HG02763 (cell line): ENCODE data around the gene USP17L11.
"Not testable (repeated sequence)": the region's sequence is repeated elsewhere in the genome, so short reads cannot be mapped to it uniquely, and the experiment has no call there.

Experiments
- ATAC-seq: cut with Tn5 transposase; IDR thresholded peaks from one replicate; pipeline ENCODE4 v1.9.1; 2021; ENCODE audit warnings: mild to moderate bottlenecking, moderate library complexity; ENCODE audit not compliant: unreplicated experiment

USP17L11 gene

GRCh38 chr4:9215105-9215504 is at the start of gene USP17L11:
Gene USP17L11, plus strand, starts transcription at chr4:9215405. Its CDS starts 0 bp downstream, at chr4:9215405.
- ATAC-seq, result not testable (repeated sequence)

- ATAC-seq, result not testable (repeated sequence)
These were observed 49.2 kb upstream of the USP17L11 start for GRCh38 chr4:9165990-9166389.

- not testable (repeated sequence) for ATAC-seq
These were observed 45.3 kb upstream of the USP17L11 start, which contains the start of gene FAM90A26 for GRCh38 chr4:9169791-9170459. Gene FAM90A26, plus strand, starts transcription at chr4:9170409. Its CDS starts 2,764 bp downstream, at chr4:9173173.

- ATAC-seq, result not testable (repeated sequence)
These were observed 4.8 kb upstream of the USP17L11 start, which contains the start of gene USP17L10 for GRCh38 chr4:9210357-9210756. Gene USP17L10, plus strand, starts transcription at chr4:9210657. Its CDS starts 0 bp downstream, at chr4:9210657.

- ATAC-seq, result not testable (repeated sequence)
These were observed 504 bp upstream of the USP17L11 start for GRCh38 chr4:9214701-9215100.

GRCh38 chr4:9219852-9220251 is 4.6 kb downstream of the USP17L11 start, which contains the start of gene USP17L12:
Gene USP17L12, plus strand, starts transcription at chr4:9220152. Its CDS starts 0 bp downstream, at chr4:9220152.
- ATAC-seq, result not testable (repeated sequence)

- not testable (repeated sequence) for ATAC-seq
These were observed 9.4 kb downstream of the USP17L11 start, which contains the start of gene USP17L13 for GRCh38 chr4:9224596-9224995. Gene USP17L13, plus strand, starts transcription at chr4:9224896. Its CDS starts 0 bp downstream, at chr4:9224896.

- ATAC-seq, result not testable (repeated sequence)
These were observed 15.0 kb downstream of the USP17L11 start for GRCh38 chr4:9230249-9230648.

- ATAC-seq, result not testable (repeated sequence)
These were observed 18.9 kb downstream of the USP17L11 start, which contains the start of gene USP17L15 for GRCh38 chr4:9234085-9234484. Gene USP17L15, plus strand, starts transcription at chr4:9234385. Its CDS starts 0 bp downstream, at chr4:9234385.

- ATAC-seq, result not testable (repeated sequence)
These were observed 23.3 kb downstream of the USP17L11 start for GRCh38 chr4:9238461-9238860.

- not testable (repeated sequence) for ATAC-seq
These were observed 28.4 kb downstream of the USP17L11 start, which contains the start of gene USP17L17 for GRCh38 chr4:9243579-9243978. Gene USP17L17, plus strand, starts transcription at chr4:9243879. Its CDS starts 0 bp downstream, at chr4:9243879.

GRCh38 chr4:9247953-9248680 is 32.9 kb downstream of the USP17L11 start, which contains the start of gene USP17L18:
Gene USP17L18, plus strand, starts transcription at chr4:9248630. Its CDS starts 0 bp downstream, at chr4:9248630.
- ATAC-seq, result not testable (repeated sequence)

GRCh38 chr4:9253078-9253477 is 37.9 kb downstream of the USP17L11 start, which contains the start of gene USP17L19:
Gene USP17L19, plus strand, starts transcription at chr4:9253378. Its CDS starts 0 bp downstream, at chr4:9253378.
- ATAC-seq, result not testable (repeated sequence)

GRCh38 chr4:9257824-9258223 is 42.6 kb downstream of the USP17L11 start, which contains the start of gene USP17L20:
Gene USP17L20, plus strand, starts transcription at chr4:9258124. Its CDS starts 0 bp downstream, at chr4:9258124.
- not testable (repeated sequence) for ATAC-seq

GRCh38 chr4:9262572-9262971 is 47.4 kb downstream of the USP17L11 start, which contains the start of gene USP17L21:
Gene USP17L21, plus strand, starts transcription at chr4:9262872. Its CDS starts 0 bp downstream, at chr4:9262872.
- ATAC-seq, result not testable (repeated sequence)
